Skeletal muscle tissue (tissue), 4 donors: ENCODE results near the gene SLC26A6. TPM values are rescaled to one million over a fixed set of nuclear protein-coding genes. Genes with fewer than 3 reads are reported as not detected.

Experiments
- H3K27ac ChIP-seq: one replicate; pipeline ENCODE4 v1.7.0; 2013; ENCODE audit warnings: mild to moderate bottlenecking, low read depth, low read length, inconsistent platforms
- H3K27me3 ChIP-seq, 3 donors: one replicate each; pipeline ENCODE4 v1.7.0; 2013; ENCODE audit warnings: low read length in 3 of 3; ENCODE audit not compliant: control insufficient read depth in 3 of 3, insufficient read depth in 3 of 3
- H3K36me3 ChIP-seq, 3 donors: one replicate each; pipeline ENCODE4 v1.7.0; 2013; ENCODE audit warnings: low read length in 3 of 3; ENCODE audit not compliant: control insufficient read depth in 3 of 3, insufficient read depth in 3 of 3
- H3K4me1 ChIP-seq, 3 donors: one replicate each; pipeline ENCODE4 v1.7.0; 2013; ENCODE audit warnings: low read length in 3 of 3, mild to moderate bottlenecking in 3 of 3; ENCODE audit not compliant: control insufficient read depth in 3 of 3, insufficient read depth in 3 of 3
- H3K4me3 ChIP-seq, 3 donors: one replicate each; pipeline ENCODE4 v1.7.0; 2013; ENCODE audit warnings: low read length in 3 of 3
- H3K9ac ChIP-seq, 3 donors: one replicate each; pipeline ENCODE4 v1.7.0; 2013; ENCODE audit warnings: low read length in 3 of 3, mild to moderate bottlenecking in 3 of 3, moderate library complexity in 2 of 3, low read depth in 1 of 3
- H3K9me3 ChIP-seq, 3 donors: one replicate each; pipeline ENCODE4 v1.7.0; 2013; ENCODE audit warnings: low read length in 3 of 3; ENCODE audit not compliant: control insufficient read depth in 3 of 3
- total RNA-seq: library from RNA; depleted of rRNA; stranded (reverse); fragments of >200 nt; gene quantifications from one replicate; pipeline ENCODE4 v1.2.3, GENCODE V29; 2014
- donor health status: Osteomylitis.

Gene SLC26A6
- total RNA-seq, 1 donor from 2014 or later: 9.4 TPM

DNA sequence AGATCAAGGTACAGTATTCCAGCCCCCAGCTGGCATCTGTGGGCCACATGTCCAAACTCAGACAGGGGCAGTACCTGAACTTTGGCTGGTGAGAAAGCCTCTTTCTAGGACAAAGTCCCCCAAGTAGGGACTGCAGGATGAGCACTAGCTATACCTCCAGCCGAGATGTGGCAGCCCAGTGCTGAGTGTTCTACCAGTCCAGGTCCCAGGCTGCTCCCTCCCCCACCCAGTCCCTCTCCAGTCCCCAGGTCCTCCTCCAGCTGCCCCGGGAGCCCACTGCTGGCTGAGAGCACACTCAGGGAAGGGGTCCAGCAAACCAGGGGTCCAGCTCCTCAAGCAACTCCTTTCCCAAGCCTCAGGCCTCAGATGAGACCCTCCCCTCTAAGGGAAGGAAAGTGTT lies 1.5 kb downstream of the SLC26A6 start:
- Histone ChIP-seq H3K27ac (no peak overlapping the region), H3K4me1 (peaks cover 21 to 42% (median 23%) of the 10 kb centered on the region in 3 donors), H3K4me3 (peak overlapping the region in 1 of 3 donors; percentile 79), H3K9me3 (no peaks in the 10 kb centered on the region), H3K36me3 (peaks cover 35 to 44% (median 40%) of the 10 kb centered on the region in 3 donors), H3K9ac (peak overlapping the region; percentile 51 to 93 (median 89)), H3K27me3 (no peaks in the 10 kb centered on the region)

DNA sequence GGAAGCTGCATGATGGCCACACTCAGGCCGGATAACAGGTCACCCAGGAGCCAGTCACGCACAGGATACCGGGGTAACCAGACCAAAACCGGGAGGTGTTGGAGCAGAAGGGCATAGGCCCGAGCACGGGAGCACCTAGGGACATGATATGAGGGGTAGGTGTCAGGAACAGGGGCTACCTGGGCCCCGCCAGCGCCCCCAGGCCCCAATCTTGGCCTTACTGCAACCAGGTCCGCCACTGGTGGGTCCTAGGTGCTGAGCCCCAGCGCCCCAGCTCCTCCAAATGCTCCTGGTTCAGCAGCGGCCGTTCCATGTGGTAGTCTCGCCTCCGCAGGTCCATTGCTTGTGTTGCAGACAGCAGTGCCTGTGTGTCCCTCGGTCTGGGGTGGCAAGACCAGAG lies 2.0 kb downstream of the SLC26A6 start:
- no peaks in the 10 kb centered on the region for H3K27me3 ChIP-seq
- no peak overlapping the region for H3K4me3 ChIP-seq
- H3K9ac ChIP-seq: no peak overlapping the region
- peaks cover 40 to 48% (median 43%) of the 10 kb centered on the region in 3 donors for H3K36me3 ChIP-seq
- no peaks in the 10 kb centered on the region for H3K9me3 ChIP-seq
- H3K4me1 ChIP-seq: peaks cover 21 to 42% (median 23%) of the 10 kb centered on the region in 3 donors
- H3K27ac ChIP-seq: no peak overlapping the region

DNA sequence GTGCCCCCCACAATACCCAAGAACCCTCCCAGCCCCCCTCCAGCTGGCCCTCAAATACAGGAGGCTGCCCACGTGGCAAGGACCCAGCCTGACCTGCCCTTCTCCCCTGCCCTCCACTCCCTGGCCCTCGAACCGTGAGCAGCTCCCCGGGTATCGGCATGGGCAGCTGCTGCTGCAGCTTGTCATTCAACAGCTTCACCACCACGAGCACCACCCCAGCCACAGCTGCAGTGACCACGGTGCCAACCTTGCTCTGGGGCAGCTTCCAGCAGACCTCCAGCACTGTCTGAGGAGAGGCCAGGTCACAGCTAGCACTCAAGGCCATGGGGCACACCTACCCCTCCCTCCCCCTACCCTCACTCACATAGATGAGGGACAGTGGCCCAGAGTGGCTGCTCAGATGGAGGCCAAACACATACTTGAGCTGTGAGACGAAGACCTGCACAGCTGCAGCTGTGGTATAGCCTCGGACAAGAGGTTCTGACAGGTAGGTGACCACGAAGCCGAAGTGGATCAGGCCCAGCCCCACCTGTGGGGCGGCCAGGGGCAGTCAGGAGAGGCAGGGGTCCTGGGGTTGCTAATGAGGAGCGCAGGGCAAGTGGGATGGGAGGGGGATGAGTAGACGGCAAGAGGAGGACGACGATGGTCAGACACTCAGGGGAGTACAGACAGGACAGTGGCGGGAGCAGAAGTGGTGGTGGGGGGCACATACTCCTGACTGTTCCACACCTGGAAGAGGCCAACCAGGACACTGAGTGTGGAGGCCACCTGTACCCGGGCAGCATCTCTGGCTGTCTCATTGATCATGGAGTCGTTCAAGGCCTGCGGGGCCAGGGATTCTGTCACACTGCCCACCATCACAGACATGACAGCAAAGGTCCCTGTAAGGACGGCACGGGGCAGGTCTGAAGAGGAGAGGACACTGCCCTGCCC lies 3.5 kb downstream of the SLC26A6 start:
- H3K4me1 ChIP-seq: peaks cover 21 to 32% (median 22%) of the 10 kb centered on the region in 3 donors
- H3K27ac ChIP-seq: no peak overlapping the region
- no peak overlapping the region for H3K4me3 ChIP-seq
- H3K9me3 ChIP-seq: no peaks in the 10 kb centered on the region
- no peaks in the 10 kb centered on the region for H3K27me3 ChIP-seq
- H3K9ac ChIP-seq: no peak overlapping the region
- peaks cover 53 to 57% (median 57%) of the 10 kb centered on the region in 3 donors for H3K36me3 ChIP-seq

DNA sequence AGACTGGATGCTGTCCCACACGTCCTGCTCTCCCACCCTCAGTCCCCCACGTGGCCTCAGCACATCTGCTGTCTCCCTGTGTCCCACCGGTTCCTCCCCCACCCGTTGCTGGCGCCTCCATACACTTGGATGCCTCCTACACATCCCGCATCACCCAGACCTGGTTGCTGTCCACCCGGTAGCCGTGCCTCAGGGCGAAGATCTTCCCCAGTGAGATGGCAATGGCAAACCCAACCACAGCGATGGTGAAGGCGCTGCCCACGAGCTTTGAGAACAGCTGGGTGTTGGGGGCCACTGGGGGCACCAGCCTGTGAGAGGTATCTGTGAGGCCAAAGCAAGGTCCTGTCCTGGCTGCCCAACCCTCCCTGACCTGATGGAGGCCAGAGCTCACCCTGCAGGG lies 4.4 kb downstream of the SLC26A6 start:
- no peaks in the 10 kb centered on the region for H3K9me3 ChIP-seq
- no peak overlapping the region for H3K9ac ChIP-seq
- H3K4me3 ChIP-seq: no peak overlapping the region
- no peaks in the 10 kb centered on the region for H3K27me3 ChIP-seq
- no peak overlapping the region for H3K27ac ChIP-seq
- H3K36me3 ChIP-seq: peaks cover 61 to 66% (median 63%) of the 10 kb centered on the region in 3 donors
- H3K4me1 ChIP-seq: peaks cover 11 to 23% (median 13%) of the 10 kb centered on the region in 3 donors

DNA sequence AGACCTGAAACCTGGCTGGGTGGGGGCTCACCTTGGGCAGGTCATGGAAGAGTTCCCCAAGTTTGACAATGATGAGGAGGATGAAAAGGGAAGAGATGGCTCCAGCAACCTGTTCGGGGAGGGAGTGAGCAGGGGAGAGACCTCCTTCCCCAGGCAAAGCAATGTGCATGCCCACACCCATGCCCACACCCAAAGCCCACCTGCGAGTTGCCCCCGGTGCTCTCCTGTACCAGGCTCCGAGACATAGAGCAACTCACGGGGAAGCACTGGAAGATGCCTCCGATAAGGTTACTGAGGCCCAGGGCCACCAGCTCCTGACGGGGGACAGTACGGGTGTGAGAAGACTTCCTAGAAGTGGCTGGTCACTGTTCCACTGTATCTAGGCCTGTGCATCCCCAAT lies 4.9 kb downstream of the SLC26A6 start:
- Histone ChIP-seq H3K9me3 (no peaks in the 10 kb centered on the region), H3K27ac (no peak overlapping the region), H3K4me1 (peaks cover 11 to 19% (median 13%) of the 10 kb centered on the region in 3 donors), H3K9ac (no peak overlapping the region), H3K36me3 (peaks cover 61 to 69% (median 67%) of the 10 kb centered on the region in 3 donors), H3K27me3 (no peaks in the 10 kb centered on the region), H3K4me3 (no peak overlapping the region)

DNA sequence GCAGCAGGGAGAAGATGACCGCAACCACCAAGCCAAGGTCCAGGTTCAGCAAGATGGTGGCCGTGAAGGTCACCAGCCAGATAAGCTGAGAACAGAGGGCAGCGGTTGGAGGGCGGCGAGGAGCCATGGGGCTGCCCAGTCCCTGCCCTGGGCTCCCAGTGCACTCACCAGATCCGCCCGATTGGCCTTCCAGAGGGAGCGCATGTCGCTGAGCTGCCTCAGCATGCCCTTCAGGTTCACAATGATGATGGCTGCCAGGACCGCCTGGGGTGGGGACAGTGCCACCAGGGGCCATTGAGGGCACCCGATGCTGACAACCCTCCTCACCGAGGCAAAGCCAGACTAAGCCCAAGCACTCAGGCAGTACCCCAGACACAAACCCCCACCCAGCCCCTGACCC lies 5.4 kb downstream of the SLC26A6 start:
- Histone ChIP-seq H3K4me1 (peaks cover 11 to 15% (median 13%) of the 10 kb centered on the region in 3 donors), H3K27me3 (no peaks in the 10 kb centered on the region), H3K9me3 (no peaks in the 10 kb centered on the region), H3K27ac (no peak overlapping the region), H3K36me3 (peaks cover 63 to 72% (median 72%) of the 10 kb centered on the region in 3 donors), H3K9ac (no peak overlapping the region), H3K4me3 (no peak overlapping the region)

DNA sequence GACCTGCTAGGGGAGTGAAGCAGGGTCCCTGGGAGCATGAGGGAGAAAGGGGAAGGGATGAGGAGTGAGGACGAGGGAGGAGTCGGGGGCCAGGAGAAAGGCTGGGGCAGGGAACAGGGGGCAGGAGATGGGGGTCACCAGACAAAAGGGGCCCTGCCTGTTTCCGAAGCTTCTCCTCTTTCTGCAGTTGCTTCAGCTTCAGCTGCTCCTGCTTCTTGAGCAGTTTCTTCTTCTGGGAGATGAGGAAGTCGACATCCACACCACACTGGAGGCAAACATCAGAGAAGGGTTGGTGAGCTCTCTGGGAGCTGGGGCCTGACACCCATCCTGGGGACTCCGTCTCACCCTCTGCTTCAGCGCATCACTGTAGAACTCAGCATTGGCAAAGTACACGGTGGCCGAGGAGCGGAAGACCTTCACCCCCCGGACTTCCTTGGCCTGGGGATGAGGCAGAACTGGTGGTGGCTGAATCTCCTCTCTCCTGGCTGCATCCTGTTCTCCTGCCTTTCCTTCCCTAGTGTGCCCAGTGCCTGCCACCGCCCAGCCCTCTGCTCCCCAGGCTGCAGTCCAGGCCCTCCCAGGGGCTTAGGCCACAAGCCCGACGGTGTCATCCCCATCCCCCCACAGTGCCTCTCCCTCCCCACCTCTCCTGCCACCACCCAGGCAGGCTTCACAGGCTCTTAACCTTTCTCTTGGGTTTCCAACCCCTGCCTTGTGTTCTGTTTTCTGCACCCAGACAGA lies 6.8 kb downstream of the SLC26A6 start:
- peaks cover 0 to under 1% (median 0%) of the 10 kb centered on the region in 3 donors for H3K4me1 ChIP-seq

DNA sequence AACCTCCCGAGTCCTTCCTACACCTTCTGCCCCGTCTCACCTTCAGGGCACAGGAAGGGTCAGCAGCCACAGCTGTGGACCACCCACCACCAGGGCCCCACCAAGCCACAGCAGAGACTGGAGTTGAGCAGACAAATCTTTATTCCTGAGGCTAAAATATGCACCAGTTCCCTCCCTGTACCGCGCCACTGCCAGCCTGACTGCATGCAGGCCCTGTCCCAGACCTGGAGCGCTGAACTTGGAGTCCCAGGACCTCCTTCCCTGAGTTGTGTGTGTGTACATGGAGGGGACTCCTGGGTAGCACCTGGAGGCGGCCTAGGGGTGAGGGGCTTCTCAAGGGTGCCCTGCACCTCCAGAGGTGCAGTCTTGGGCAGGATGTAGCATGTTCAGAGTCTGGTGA lies 9.7 kb downstream of the SLC26A6 start:
- no peaks in the 10 kb centered on the region for H3K4me1 ChIP-seq
- H3K9me3 ChIP-seq: no peaks in the 10 kb centered on the region
- no peaks in the 10 kb centered on the region for H3K27me3 ChIP-seq
- H3K9ac ChIP-seq: no peak overlapping the region
- H3K27ac ChIP-seq: no peak overlapping the region
- H3K36me3 ChIP-seq: peaks cover 38 to 51% (median 44%) of the 10 kb centered on the region in 3 donors
- H3K4me3 ChIP-seq: no peak overlapping the region

More for the DNA sequence above, 6.8 kb downstream of the SLC26A6 start:
- peaks cover 63 to 74% (median 72%) of the 10 kb centered on the region in 3 donors for H3K36me3 ChIP-seq
- H3K27ac ChIP-seq: no peak overlapping the region
- H3K9ac ChIP-seq: no peak overlapping the region
- no peaks in the 10 kb centered on the region for H3K9me3 ChIP-seq
- no peaks in the 10 kb centered on the region for H3K27me3 ChIP-seq
- H3K4me3 ChIP-seq: no peak overlapping the region

DNA sequence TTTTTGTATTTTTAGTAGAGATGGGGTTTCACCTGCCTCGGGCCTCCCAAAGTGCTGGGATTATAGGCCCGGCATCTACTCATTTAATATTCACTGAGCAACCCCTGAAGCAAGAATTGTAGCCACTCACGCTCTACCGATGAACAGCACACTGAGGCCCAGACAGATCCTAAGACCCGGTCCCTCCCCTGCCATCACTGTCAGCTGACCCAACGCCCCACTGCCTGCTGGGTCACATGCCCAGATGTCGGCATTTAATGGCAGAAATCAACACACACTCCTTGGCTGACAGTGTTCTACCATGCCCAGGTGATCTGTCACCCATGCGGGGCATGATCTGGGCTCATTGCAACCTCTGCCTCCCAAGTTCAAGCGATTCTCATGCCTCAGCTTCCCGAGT lies 10.5 kb downstream of the SLC26A6 start:
- peaks cover 30 to 45% (median 38%) of the 10 kb centered on the region in 3 donors for H3K36me3 ChIP-seq

More for the DNA sequence above, 10.5 kb downstream of the SLC26A6 start:
- Histone ChIP-seq H3K4me3 (no peak overlapping the region), H3K4me1 (no peaks in the 10 kb centered on the region), H3K27me3 (no peaks in the 10 kb centered on the region), H3K9me3 (no peaks in the 10 kb centered on the region), H3K9ac (no peak overlapping the region), H3K27ac (no peak overlapping the region)
